H4 (cell line): ENCODE measurements around the gene TXNIP. TPM values are rescaled to one million over a fixed set of nuclear protein-coding genes. Genes with fewer than 3 reads are reported as not detected.

ENCODE experiments used
- DNase-seq: peaks from one replicate; pipeline ENCODE4 v3.0.0-alpha.2; 2015; ENCODE audit warnings: low spot score
- total RNA-seq: library from RNA; depleted of rRNA; stranded (reverse); fragments of >200 nt; shearing (Covaris generic); gene quantifications from 2 replicates; pipeline ENCODE4 v1.2.3, GENCODE V29; 2014

Gene TXNIP
- total RNA-seq, 1 experiment from 2014 or later: 102 TPM

DNA sequence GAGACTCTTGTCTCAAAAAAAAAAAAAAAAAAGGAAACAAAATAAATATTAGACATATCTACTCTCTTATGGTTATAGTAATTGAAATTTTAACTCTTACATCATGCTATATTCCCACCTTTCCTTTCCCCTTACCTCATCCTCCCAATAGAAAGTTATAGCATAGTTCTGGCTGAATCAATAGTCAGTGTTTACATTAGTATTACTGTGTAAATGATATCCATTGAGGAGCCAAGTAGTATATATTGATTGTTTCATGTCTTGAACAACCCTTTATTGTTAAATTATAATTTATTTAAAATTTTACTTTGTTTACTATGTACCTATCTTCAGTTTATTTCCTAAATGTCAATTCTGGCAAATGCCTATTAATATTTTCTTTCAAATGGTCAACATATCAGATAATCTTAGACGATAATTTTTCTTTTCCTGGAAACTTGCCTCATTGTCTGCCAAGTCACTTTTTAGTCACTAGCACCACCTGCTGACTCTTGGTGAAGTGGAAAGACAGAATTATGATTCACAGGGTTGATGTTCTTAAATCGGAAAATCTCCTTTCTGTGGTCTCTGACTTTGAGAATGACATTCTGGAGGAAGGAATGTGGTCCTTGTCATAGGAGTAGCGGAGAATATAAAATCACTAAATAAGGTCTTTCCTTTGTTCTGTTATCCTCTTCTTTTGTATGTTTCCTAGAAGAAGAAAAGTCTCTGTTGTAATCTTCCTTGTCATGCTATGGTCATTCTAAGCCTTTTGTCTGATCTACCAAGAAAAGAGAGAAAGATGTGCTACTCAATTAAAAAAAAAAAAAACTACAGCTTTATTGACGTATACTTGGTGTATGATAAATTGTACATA is 16.6 kb upstream of the TXNIP start:
- DNase-seq: peak; percentile 78

DNA sequence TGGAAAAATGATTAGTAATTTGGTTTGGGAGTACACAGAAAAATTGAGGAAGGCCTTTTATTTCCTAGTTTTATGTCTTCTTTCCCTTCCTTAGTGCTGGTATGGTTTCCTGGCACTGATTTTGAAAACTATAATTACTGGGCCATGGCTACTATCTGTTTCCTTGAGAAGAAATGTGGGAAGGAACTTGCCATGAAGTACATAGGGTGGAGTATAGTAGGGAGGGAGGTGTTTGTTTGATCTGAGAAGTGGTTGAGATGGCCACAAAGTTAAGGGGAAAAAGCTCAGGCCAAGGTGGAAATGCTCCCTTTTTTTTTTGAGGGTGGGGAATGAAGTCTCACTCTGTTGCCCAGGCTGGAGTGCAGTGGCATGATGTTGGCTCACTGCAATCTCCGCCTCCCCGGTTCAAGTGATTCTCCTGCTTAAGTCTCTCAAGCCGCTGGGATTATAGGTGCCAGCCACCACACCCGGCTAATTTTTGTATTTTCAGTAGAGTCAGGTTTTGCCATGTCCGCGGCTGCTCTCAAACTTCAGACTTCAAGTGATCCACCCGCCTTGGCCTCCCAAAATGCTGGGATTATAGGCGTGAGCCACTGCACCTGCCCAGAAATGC is 13.9 kb upstream of the TXNIP start:
- DNase-seq: no peak

DNA sequence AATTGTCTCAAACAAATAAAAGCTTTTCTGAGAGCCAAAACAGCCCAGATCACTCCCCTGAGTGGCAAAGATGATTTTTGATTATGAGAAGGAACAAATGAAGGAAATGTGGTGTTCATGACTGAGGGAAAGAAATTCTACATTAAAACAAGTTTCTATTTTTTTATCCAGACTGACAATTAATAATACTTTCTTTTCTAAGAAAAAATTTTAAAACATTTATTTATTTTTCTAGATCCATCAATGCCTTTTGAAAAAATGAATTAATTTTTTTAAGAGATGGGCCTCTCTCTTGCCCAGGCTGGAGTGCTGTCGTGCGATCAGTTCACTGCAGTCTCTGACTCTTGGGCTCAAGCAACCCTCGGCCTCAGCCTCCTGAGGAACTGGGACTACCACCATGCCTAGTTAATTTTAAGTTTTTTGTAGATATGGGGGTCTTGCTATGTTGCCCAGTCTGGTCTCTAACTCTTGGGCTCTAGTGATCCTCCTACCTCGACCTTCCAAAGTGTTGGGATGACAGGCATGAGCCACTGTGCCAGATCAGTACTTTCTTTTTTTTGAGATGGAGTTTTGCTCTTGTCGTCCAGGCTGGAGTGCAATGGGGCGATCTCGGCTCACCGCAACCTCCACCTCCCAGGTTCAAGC is 11.2 kb upstream of the TXNIP start:
- DNase-seq: no peak

DNA sequence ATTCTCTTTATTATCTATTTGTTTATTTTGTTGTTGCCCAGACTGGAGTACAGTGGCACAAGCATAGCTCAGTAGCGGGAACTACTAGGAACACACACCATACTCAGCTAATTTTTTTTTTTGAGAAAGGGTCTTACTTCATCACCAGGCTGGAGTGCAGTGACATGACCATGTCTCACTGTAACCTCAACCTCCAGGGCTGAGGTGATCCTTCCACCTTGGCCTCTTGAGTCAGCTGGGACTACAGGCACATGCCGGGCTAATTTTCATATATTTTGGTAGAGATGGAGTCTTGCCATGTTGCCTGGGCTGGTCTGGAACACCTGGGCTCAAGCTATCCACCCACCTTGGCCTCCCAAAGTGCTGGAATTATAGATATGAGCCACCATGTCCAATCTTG is 5.3 kb upstream of the TXNIP start:
- DNase-seq: no peak

- DNase-seq: no peak
Measured at GRCh38 chr1:145999321-146000024, 3.1 kb upstream of the TXNIP start.

DNA sequence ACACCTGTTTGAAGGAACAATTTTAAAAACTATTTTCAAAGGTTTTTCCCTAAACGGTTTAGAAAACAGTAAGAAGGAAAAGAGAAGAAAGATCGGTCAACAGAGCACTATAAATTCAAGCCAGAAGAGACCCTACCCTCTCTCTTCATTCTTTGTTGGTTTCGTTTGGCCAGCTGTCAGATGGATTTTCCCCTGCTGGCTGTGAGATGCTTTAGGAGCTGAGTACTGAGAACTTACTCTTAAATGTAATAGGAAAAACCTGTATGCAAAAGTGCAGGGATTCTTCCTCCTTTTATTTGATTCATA is 1.3 kb upstream of the TXNIP start:
- no peak for DNase-seq

- DNase-seq: no peak
Measured at GRCh38 chr1:145997016-145997717, 788 bp upstream of the TXNIP start.

GRCh38 chr1:145995964-145996432 is 381 bp downstream of the TXNIP start:
- DNase-seq: no peak

GRCh38 chr1:145995148-145995881 is 1.1 kb downstream of the TXNIP start:
- DNase-seq: no peak

DNA sequence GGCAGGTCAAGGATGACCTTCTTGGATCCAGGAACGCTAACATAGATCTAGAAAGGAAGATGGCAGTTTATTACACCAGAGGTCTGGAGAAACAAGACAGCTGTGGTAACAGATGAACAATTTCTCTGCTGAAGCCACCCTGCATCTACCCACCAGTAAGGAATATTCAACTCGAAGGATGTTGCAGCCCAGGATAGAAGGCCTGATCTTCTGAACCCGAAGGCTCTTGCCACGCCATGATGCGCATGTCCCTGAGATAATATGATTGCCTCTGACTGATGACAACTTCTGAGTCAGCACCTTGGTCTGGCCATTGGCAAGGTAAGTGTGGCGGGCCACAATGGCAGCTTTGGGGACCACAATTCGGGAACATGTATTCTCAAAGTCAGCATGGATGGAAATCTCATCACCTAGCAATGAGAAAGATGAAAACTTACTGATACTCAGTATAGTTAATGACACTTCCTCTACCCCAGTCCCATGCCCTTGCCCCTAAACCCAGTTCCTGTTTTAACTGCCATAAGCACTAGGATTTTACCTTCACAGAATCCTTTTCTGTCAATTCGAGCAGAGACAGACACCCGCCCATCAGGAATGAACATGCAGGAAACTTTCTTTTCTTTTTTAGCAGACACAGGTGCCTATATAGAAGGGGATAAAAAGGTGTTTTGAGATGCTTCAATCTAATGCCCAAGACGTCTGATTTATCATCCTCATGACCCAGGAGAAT is 1.8 kb downstream of the TXNIP start:
- no peak for DNase-seq

- no peak for DNase-seq
Measured at GRCh38 chr1:145993618-145994390, 2.6 kb downstream of the TXNIP start.

DNA sequence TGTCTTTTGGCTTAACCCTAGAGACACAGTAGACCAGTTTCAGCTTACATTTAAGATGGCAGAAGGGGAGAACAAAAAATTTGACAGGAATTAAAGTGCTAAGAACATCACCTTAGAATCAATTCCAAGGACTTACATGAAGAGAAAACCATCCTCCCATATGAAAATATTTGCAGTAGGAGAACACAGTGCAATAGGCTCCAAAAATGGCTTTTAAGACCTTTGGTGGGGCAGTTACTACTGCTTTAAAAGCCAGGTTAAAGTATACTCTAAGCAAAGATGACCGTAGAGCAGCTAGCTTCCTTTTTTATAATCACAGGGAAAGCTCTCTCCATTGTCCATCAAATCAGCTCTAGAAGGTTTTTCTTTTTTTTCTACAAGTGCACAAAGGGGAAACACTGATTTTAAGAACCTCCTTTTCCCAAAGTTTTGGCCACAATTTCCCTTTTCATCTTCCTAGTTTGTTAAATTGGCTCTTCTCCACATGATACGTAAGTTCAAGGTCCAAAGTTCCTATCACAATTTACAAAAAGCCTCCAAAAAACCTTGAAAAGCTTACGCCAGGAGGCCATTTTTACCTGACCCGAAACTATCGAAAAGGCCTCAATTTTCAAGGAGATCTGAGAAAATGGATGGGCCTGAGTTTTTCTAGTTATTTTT is 3.3 kb downstream of the TXNIP start:
- no peak for DNase-seq

DNA sequence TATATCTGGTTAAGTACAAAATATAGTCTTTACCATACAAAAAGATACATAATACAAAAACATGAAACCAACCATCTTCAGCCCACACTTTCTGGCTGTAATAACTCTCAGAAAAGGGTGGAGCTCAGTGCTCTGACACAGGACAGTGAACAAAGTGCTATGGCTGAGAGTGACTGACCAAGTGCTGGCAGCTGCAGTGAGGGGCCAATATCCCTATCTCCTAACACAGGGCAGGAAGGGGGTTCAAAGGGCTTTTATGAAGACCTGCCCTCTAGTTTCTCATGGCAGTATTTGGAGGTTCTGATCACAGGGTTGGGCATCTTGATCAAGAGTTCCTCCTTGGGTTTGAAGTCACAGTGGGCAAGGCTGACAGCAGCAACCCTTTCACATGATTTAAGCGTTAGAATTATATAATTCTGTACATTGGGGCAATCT is 3.9 kb downstream of the TXNIP start:
- no peak for DNase-seq

DNA sequence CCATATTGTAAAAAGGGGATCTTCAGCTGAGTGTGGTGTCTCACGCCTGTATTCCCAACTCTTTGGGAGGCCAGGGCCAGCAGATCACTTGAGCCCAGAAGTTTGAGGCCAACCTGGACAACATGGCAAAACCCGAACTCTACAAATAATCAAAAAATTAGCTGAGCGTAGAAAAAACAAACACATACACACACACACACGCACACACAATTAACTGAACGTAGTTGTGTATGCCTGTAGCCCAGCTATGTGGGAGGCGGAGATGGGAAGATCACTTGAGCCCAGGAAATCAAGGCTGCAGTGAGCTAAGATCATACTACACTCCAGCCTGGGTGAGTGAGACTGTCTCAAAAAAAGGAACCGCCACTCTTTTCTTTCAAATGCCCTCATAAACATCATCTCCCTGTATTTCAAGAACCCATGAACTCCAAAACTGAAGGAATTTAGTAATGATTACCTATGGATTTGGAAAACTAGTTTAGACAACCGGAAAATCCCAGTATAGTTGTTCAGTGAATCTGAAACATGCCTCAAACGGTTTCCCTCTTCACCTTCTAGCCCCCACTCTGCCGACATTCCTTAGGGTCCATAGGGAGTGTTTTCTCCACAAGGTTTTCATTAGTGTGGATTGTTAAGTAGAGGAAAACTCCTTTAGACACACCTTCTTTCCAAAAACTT is 4.5 kb downstream of the TXNIP start:
- no peak for DNase-seq

- no peak for DNase-seq
Measured at GRCh38 chr1:145990249-145990855, 6.0 kb downstream of the TXNIP start.

GRCh38 chr1:145988773-145989172 is 7.6 kb downstream of the TXNIP start:
- DNase-seq: no peak

- DNase-seq: no peak
Measured at GRCh38 chr1:145987926-145988325, 8.5 kb downstream of the TXNIP start.

DNA sequence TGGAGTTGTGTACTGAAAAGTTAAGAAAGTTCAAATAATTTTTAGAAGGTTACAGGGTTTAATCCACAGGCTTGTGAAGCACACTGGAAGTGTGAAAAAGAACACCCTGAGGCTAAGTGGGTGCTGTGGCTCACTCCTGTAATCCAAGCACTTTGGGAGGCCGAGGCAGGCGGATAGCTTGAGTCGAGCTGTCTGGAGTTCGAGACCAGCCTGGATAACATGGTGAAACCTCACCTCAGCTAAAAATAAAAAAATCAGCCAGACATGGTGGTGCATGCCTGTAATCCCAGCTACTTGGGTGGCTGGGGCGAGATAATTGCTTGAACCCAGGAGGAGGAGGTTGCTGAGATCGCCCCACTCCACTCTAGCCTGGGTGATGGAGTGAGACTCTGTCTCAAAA is 9.8 kb downstream of the TXNIP start:
- DNase-seq: no peak
